HEK293 (cell line): ENCODE results near the gene KIAA0232.

Experiments used
- CTCF ChIA-PET: fragments of 350-600 bp; formaldehyde crosslinking; extraction: SDS; loops from one replicate; lab custom pipeline; 2021; ENCODE audit warnings: antibody characterized with exemption; lab: Yijun Ruan, JAX
- POLR2A ChIA-PET: fragments of 300-600 bp; formaldehyde crosslinking; extraction: SDS; loops from one replicate; lab custom pipeline; 2020; ENCODE audit warnings: antibody characterized with exemption, inconsistent platforms; lab: Yijun Ruan, JAX
- H3K27ac ChIP-seq: fragments of 200-500 bp; sonication (Bioruptor generic); 2 replicates; pipeline ENCODE4 v1.5.1; 2014; ENCODE audit warnings: low read depth, low read length, control low read depth, inconsistent platforms; ENCODE audit errors: extremely low read depth
- H3K36me3 ChIP-seq, 2 experiments: fragments of 200-500 bp in 1 of 2; sonication (Bioruptor generic) in 1 of 2; 1 replicate in 1 of 2; 2 replicates in 1 of 2; pipeline ENCODE4 v1.5.1; 2014 to 2017; ENCODE audit warnings: inconsistent platforms in 2 of 2, low read length in 2 of 2; ENCODE audit not compliant: control insufficient read depth in 2 of 2, insufficient read depth in 1 of 2
- H3K4me1 ChIP-seq: fragments of 200-500 bp; sonication (Bioruptor generic); 2 replicates; pipeline ENCODE4 v1.5.1; 2014; ENCODE audit warnings: mild to moderate bottlenecking, low read length, inconsistent platforms; ENCODE audit not compliant: control insufficient read depth, insufficient read depth
- H3K4me3 ChIP-seq: 2 replicates; pipeline ENCODE4 v1.5.1; 2011; ENCODE audit warnings: low read depth, mild to moderate bottlenecking, control low read depth, low read length, moderate library complexity
- H3K9me3 ChIP-seq: fragments of 200-500 bp; sonication (Bioruptor generic); 2 replicates; pipeline ENCODE4 v1.5.1; 2014; ENCODE audit warnings: low read depth, low read length, inconsistent platforms; ENCODE audit not compliant: control insufficient read depth, insufficient read depth
- EGR2 ChIP-seq: fragments of 450-650 bp; formaldehyde crosslinking; IDR thresholded peaks from 2 replicates; pipeline ENCODE4 v1.5.1; 2016; ENCODE audit warnings: low read depth, missing biosample characterization, missing genetic modification characterization
- IKZF3 ChIP-seq: fragments of 450-650 bp; IDR thresholded peaks from 2 replicates; pipeline ENCODE4 v1.5.0; 2018; ENCODE audit warnings: missing biosample characterization, mild to moderate bottlenecking, missing genetic modification characterization, moderate library complexity
- KLF7 ChIP-seq: fragments of 450-650 bp; formaldehyde crosslinking; IDR thresholded peaks from 2 replicates; pipeline ENCODE4 v1.5.1; 2016; ENCODE audit warnings: missing biosample characterization, missing genetic modification characterization, borderline replicate concordance
- REPIN1 ChIP-seq: fragments of 450-650 bp; formaldehyde crosslinking; IDR thresholded peaks from 2 replicates; pipeline ENCODE4 v1.5.1; 2017; ENCODE audit warnings: missing biosample characterization, missing genetic modification characterization, low read depth
- WT1 ChIP-seq: fragments of 450-650 bp; formaldehyde crosslinking; IDR thresholded peaks from 2 replicates; pipeline ENCODE4 v1.5.1; 2016; ENCODE audit warnings: missing biosample characterization, missing genetic modification characterization
- ZBTB20 ChIP-seq: fragments of 450-650 bp; formaldehyde crosslinking; IDR thresholded peaks from 2 replicates; pipeline ENCODE4 v1.5.1; 2016; ENCODE audit warnings: missing biosample characterization, missing genetic modification characterization
- ZBTB8A ChIP-seq: fragments of 450-650 bp; formaldehyde crosslinking; IDR thresholded peaks from 2 replicates; pipeline ENCODE4 v1.5.1; 2016; ENCODE audit warnings: missing biosample characterization, missing genetic modification characterization
- ZFHX2 ChIP-seq: fragments of 450-650 bp; formaldehyde crosslinking; conservative IDR thresholded peaks from 2 replicates; pipeline ENCODE4 v1.5.1; 2016; ENCODE audit warnings: missing biosample characterization, missing genetic modification characterization
- ZNF138 ChIP-seq: fragments of 450-650 bp; formaldehyde crosslinking; IDR thresholded peaks from 2 replicates; pipeline ENCODE4 v1.5.1; 2016; ENCODE audit warnings: missing biosample characterization, missing genetic modification characterization, borderline replicate concordance
- ZNF16 ChIP-seq: fragments of 450-650 bp; formaldehyde crosslinking; IDR thresholded peaks from 2 replicates; pipeline ENCODE4 v1.5.1; 2016; ENCODE audit warnings: low read depth, missing biosample characterization, missing genetic modification characterization
- ZNF175 ChIP-seq: fragments of 450-650 bp; formaldehyde crosslinking; IDR thresholded peaks from 2 replicates; pipeline ENCODE4 v1.5.1; 2016; ENCODE audit warnings: missing biosample characterization, missing genetic modification characterization
- ZNF202 ChIP-seq: fragments of 450-650 bp; formaldehyde crosslinking; IDR thresholded peaks from 2 replicates; pipeline ENCODE4 v1.5.1; 2016; ENCODE audit warnings: missing biosample characterization, missing genetic modification characterization, borderline replicate concordance
- ZNF23 ChIP-seq: fragments of 450-650 bp; formaldehyde crosslinking; IDR thresholded peaks from 2 replicates; pipeline ENCODE4 v1.5.1; 2016; ENCODE audit warnings: missing biosample characterization, missing genetic modification characterization, borderline replicate concordance
- ZNF274 ChIP-seq, 2 experiments: fragments of 200-500 bp in 1 of 2; fragments of 450-650 bp in 1 of 2; sonication (Bioruptor generic) in 1 of 2; formaldehyde crosslinking in 1 of 2; IDR thresholded peaks; 2 replicates each; pipeline versions ENCODE4 v1.5.1 to v1.6.1; 2014 to 2016; ENCODE audit warnings: borderline replicate concordance in 1 of 2, inconsistent platforms in 1 of 2, low read length in 1 of 2, missing biosample characterization in 1 of 2, missing genetic modification characterization in 1 of 2
- ZNF391 ChIP-seq: fragments of 450-650 bp; formaldehyde crosslinking; IDR thresholded peaks from 2 replicates; pipeline ENCODE4 v1.5.1; 2016; ENCODE audit warnings: low read depth, missing biosample characterization, missing genetic modification characterization, borderline replicate concordance
- ZNF433 ChIP-seq: fragments of 450-650 bp; formaldehyde crosslinking; IDR thresholded peaks from 2 replicates; pipeline ENCODE4 v1.5.1; 2016; ENCODE audit warnings: missing biosample characterization, missing genetic modification characterization, low read depth
- ZNF501 ChIP-seq: fragments of 450-650 bp; formaldehyde crosslinking; IDR thresholded peaks from 2 replicates; pipeline ENCODE4 v1.5.1; 2016; ENCODE audit warnings: missing biosample characterization, missing genetic modification characterization
- ZNF530 ChIP-seq: fragments of 450-650 bp; formaldehyde crosslinking; IDR thresholded peaks from 2 replicates; pipeline ENCODE4 v1.5.1; 2016; ENCODE audit warnings: low read depth, missing biosample characterization, missing genetic modification characterization
- ZNF560 ChIP-seq: fragments of 450-650 bp; formaldehyde crosslinking; IDR thresholded peaks from 2 replicates; pipeline ENCODE4 v1.5.1; 2017; ENCODE audit warnings: missing biosample characterization, missing genetic modification characterization, borderline replicate concordance
- ZNF660 ChIP-seq: fragments of 450-650 bp; IDR thresholded peaks from 2 replicates; pipeline ENCODE4 v1.5.1; 2018; ENCODE audit warnings: missing biosample characterization, mild to moderate bottlenecking, missing genetic modification characterization
- TF ChIP-seq, protein P1 (sequence below): fragments of 450-650 bp; formaldehyde crosslinking; IDR thresholded peaks from 2 replicates; pipeline ENCODE4 v1.5.1; 2016; ENCODE audit warnings: missing biosample characterization, missing genetic modification characterization
- TF ChIP-seq, protein P2 (sequence below): fragments of 450-650 bp; formaldehyde crosslinking; IDR thresholded peaks from 2 replicates; pipeline ENCODE4 v1.5.1; 2016; ENCODE audit warnings: missing biosample characterization, missing genetic modification characterization, low read depth
- TF ChIP-seq, protein P3 (sequence below): fragments of 450-650 bp; formaldehyde crosslinking; IDR thresholded peaks from 2 replicates; pipeline ENCODE4 v1.5.1; 2017; ENCODE audit warnings: missing biosample characterization, mild to moderate bottlenecking, missing genetic modification characterization, moderate library complexity
- TF ChIP-seq, protein P4 (sequence below): fragments of 450-650 bp; formaldehyde crosslinking; IDR thresholded peaks from 2 replicates; pipeline ENCODE4 v1.5.1; 2016; ENCODE audit warnings: missing biosample characterization, missing genetic modification characterization
- TF ChIP-seq, protein P5 (sequence below): fragments of 450-650 bp; formaldehyde crosslinking; IDR thresholded peaks from 2 replicates; pipeline ENCODE4 v1.5.1; 2016; ENCODE audit warnings: missing biosample characterization, missing genetic modification characterization
- TF ChIP-seq, protein P6 (sequence below): fragments of 450-650 bp; formaldehyde crosslinking; IDR thresholded peaks from 2 replicates; pipeline ENCODE4 v1.5.1; 2016; ENCODE audit warnings: missing biosample characterization, missing genetic modification characterization

Gene KIAA0232

DNA sequence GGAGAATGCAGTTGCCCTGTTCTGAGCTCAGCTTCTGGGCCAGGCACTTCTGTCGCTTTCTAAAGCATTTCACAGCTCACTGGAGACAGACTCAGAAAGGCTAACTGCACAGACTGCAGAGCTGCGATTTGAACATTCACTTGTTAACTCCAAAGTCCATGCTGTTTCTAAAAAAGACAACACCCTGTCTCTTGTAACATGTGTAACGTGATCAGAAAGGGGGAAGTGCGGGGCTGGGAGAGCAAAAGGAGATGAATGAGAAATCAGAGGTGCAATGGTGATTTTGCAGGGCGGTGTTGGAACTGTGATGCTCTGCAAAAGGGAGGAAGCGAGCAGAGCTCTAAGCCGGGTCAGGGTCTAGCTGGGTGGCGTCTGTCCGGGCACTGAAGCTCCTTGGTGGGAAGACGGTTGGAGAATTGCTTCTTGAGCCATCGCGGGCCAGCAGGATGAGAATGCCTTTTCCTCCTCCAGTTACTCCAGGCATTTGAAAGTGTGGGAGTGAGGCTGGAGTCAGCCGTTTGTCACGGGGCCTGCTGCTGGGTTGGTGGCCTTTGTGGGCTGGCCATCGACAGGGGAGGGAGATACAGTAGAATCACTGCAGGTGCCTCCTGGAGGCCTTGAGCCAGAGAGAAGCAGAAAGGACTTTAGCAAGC is 147.4 kb downstream of the KIAA0232 start:
- CTCF ChIA-PET, result interaction anchor here (0.9 kb wide), 1 partner anchor 43 kb away, joined by 6 read pairs; no protein-coding TSS in a partner anchor
- no peak overlapping the region for H3K4me3 ChIP-seq
- H3K4me1 ChIP-seq, result peaks cover 2% of the 10 kb centered on the region; the same call in 1 of the 2 replicates
- peaks cover 0 to 14% of the 10 kb centered on the region in 2 experiments; a peak in 2 of 3 replicates for H3K36me3 ChIP-seq
- POLR2A ChIA-PET, result no interaction called here
- no peaks in the 10 kb centered on the region for H3K9me3 ChIP-seq
- peak; percentile 59 for TF ChIP-seq ZFHX2 (tag by site-specific recombination)
- TF ChIP-seq ZBTB8A (tag by site-specific recombination), result no peak
- TF ChIP-seq EGR2 (tag by site-specific recombination), result peak; percentile 51; the same call in 1 of the 2 replicates
- TF ChIP-seq ZNF391 (tag by site-specific recombination), result no peak
- TF ChIP-seq ZNF202, result no peak
- TF ChIP-seq IKZF3 (tag by site-specific recombination), result no peak
- TF ChIP-seq ZNF660 (tag by site-specific recombination), result no peak
- H3K27ac ChIP-seq, result no peak overlapping the region

DNA sequence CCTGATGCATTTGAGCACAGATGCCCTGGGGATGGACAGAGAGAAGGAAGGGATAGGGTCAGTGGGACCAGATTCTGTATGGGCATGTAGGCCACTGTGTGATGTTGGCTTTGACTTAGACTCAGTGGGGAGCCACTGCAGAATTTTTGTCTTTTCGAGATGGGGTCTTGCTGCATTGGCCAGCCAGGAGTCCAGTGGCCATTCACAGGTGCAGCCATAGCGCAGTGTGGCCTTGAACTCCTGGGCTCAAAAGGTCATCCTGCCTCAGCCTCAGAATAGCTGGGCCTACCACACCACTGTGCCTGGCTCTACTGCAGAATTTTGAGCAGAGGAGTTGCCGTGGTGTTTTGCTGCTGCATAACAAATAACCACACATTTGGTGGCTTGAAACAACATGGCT is 149.9 kb downstream of the KIAA0232 start:
- Histone ChIP-seq H3K4me3 (no peak overlapping the region), H3K4me1 (no peaks in the 10 kb centered on the region), H3K36me3 (peaks cover 0 to 2% of the 10 kb centered on the region in 2 experiments; a peak in 2 of 3 replicates), H3K27ac (no peak overlapping the region), H3K9me3 (no peaks in the 10 kb centered on the region)
- POLR2A ChIA-PET, result no interaction called here
- CTCF ChIA-PET, result no interaction called here
- TF ChIP-seq, protein P1, sequence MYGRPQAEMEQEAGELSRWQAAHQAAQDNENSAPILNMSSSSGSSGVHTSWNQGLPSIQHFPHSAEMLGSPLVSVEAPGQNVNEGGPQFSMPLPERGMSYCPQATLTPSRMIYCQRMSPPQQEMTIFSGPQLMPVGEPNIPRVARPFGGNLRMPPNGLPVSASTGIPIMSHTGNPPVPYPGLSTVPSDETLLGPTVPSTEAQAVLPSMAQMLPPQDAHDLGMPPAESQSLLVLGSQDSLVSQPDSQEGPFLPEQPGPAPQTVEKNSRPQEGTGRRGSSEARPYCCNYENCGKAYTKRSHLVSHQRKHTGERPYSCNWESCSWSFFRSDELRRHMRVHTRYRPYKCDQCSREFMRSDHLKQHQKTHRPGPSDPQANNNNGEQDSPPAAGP (tag by site-specific recombination), result no peak
- TF ChIP-seq ZFHX2 (tag by site-specific recombination), result no peak
- no peak for TF ChIP-seq WT1
- TF ChIP-seq, protein P2, sequence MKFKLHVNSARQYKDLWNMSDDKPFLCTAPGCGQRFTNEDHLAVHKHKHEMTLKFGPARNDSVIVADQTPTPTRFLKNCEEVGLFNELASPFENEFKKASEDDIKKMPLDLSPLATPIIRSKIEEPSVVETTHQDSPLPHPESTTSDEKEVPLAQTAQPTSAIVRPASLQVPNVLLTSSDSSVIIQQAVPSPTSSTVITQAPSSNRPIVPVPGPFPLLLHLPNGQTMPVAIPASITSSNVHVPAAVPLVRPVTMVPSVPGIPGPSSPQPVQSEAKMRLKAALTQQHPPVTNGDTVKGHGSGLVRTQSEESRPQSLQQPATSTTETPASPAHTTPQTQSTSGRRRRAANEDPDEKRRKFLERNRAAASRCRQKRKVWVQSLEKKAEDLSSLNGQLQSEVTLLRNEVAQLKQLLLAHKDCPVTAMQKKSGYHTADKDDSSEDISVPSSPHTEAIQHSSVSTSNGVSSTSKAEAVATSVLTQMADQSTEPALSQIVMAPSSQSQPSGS (tag by site-specific recombination), result no peak
- TF ChIP-seq, protein P3, sequence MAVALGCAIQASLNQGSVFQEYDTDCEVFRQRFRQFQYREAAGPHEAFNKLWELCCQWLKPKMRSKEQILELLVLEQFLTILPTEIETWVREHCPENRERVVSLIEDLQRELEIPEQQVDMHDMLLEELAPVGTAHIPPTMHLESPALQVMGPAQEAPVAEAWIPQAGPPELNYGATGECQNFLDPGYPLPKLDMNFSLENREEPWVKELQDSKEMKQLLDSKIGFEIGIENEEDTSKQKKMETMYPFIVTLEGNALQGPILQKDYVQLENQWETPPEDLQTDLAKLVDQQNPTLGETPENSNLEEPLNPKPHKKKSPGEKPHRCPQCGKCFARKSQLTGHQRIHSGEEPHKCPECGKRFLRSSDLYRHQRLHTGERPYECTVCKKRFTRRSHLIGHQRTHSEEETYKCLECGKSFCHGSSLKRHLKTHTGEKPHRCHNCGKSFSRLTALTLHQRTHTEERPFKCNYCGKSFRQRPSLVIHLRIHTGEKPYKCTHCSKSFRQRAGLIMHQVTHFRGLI (tag by site-specific recombination), result no peak
- TF ChIP-seq ZNF23 (tag by site-specific recombination), result no peak
- no peak for TF ChIP-seq ZNF560 (tag by site-specific recombination)
- no peak for TF ChIP-seq ZNF501
- TF ChIP-seq, protein P4, sequence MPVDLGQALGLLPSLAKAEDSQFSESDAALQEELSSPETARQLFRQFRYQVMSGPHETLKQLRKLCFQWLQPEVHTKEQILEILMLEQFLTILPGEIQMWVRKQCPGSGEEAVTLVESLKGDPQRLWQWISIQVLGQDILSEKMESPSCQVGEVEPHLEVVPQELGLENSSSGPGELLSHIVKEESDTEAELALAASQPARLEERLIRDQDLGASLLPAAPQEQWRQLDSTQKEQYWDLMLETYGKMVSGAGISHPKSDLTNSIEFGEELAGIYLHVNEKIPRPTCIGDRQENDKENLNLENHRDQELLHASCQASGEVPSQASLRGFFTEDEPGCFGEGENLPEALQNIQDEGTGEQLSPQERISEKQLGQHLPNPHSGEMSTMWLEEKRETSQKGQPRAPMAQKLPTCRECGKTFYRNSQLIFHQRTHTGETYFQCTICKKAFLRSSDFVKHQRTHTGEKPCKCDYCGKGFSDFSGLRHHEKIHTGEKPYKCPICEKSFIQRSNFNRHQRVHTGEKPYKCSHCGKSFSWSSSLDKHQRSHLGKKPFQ, result no peak
- no peak for TF ChIP-seq ZBTB20 (tag by site-specific recombination)
- no peak for TF ChIP-seq ZNF433 (tag by site-specific recombination)
- no peak for TF ChIP-seq ZNF274 (IDR thresholded peaks at IDR 0.05; ENCODE audit: low read length)
- no peak for TF ChIP-seq ZNF274 (tag by site-specific recombination; IDR thresholded peaks at IDR 0.05; ENCODE audit: borderline replicate concordance)
- TF ChIP-seq ZNF138 (tag by site-specific recombination), result no peak
- TF ChIP-seq KLF7 (tag by site-specific recombination), result no peak
- TF ChIP-seq, protein P5, sequence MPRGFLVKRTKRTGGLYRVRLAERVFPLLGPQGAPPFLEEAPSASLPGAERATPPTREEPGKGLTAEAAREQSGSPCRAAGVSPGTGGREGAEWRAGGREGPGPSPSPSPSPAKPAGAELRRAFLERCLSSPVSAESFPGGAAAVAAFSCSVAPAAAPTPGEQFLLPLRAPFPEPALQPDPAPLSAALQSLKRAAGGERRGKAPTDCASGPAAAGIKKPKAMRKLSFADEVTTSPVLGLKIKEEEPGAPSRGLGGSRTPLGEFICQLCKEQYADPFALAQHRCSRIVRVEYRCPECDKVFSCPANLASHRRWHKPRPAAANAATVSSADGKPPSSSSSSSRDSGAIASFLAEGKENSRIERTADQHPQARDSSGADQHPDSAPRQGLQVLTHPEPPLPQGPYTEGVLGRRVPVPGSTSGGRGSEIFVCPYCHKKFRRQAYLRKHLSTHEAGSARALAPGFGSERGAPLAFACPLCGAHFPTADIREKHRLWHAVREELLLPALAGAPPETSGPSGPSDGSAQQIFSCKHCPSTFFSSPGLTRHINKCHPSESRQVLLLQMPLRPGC (tag by site-specific recombination), result no peak
- no peak for TF ChIP-seq ZNF530 (tag by site-specific recombination)
- no peak for TF ChIP-seq REPIN1 (tag by site-specific recombination)
- TF ChIP-seq, protein P6, sequence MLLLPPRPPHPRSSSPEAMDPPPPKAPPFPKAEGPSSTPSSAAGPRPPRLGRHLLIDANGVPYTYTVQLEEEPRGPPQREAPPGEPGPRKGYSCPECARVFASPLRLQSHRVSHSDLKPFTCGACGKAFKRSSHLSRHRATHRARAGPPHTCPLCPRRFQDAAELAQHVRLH (tag by site-specific recombination), result no peak
- no peak for TF ChIP-seq ZNF16
- no peak for TF ChIP-seq ZNF175
